Neural cell (in vitro differentiated cells): ENCODE data around the gene TULP3. TPM values are rescaled to one million over a fixed set of nuclear protein-coding genes. Genes with fewer than 3 reads are reported as not detected.

Source experiments
- H2AFZ ChIP-seq: fragments of 200-600, 300-800 bp; sonication (generic), shearing (Covaris generic); 2 replicates; pipeline ENCODE4 v1.6.0; 2014; ENCODE audit warnings: low read depth, mild to moderate bottlenecking, antibody characterized with exemption, low read length, moderate library complexity
- H3F3A ChIP-seq: fragments of 200-600 bp; shearing (Covaris generic); 2 replicates; pipeline ENCODE4 v1.6.1; 2016; ENCODE audit warnings: mild to moderate bottlenecking, moderate library complexity, mixed read lengths, antibody characterized with exemption, low read length; ENCODE audit not compliant: insufficient read depth, poor library complexity, severe bottlenecking
- H3K27ac ChIP-seq: fragments of 200-600, 300-800 bp; sonication (generic), shearing (Covaris generic); 2 replicates; pipeline ENCODE4 v1.5.1; 2014; ENCODE audit warnings: mild to moderate bottlenecking, low read length, moderate library complexity
- H3K27me3 ChIP-seq: fragments of 300-800, 200-600 bp; sonication (generic), shearing (Covaris generic); 2 replicates; pipeline ENCODE4 v1.6.0; 2014; ENCODE audit warnings: mild to moderate bottlenecking, low read depth, low read length, moderate library complexity; ENCODE audit not compliant: insufficient read depth
- H3K36me3 ChIP-seq: fragments of 300-800, 200-600 bp; sonication (generic), shearing (Covaris generic); 2 replicates; pipeline ENCODE4 v1.5.1; 2014; ENCODE audit warnings: mild to moderate bottlenecking, antibody characterized with exemption, low read length, moderate library complexity; ENCODE audit not compliant: insufficient read depth
- H3K4me2 ChIP-seq: fragments of 300-800, 200-600 bp; sonication (generic), shearing (Covaris generic); 2 replicates; pipeline ENCODE4 v1.6.0; 2014; ENCODE audit warnings: mild to moderate bottlenecking, low read length
- H3K4me3 ChIP-seq: fragments of 300-800, 200-600 bp; sonication (generic), shearing (Covaris generic); 2 replicates; pipeline ENCODE4 v1.5.1; 2014; ENCODE audit warnings: mild to moderate bottlenecking, low read length, moderate library complexity
- H3K79me2 ChIP-seq: fragments of 200-600 bp; shearing (Covaris generic); replicated peaks from 2 replicates; pipeline ENCODE4 v1.6.0; 2014; ENCODE audit warnings: mild to moderate bottlenecking, low read length, moderate library complexity; ENCODE audit not compliant: insufficient read depth
- H3K9ac ChIP-seq: fragments of 300-800, 200-600 bp; sonication (generic), shearing (Covaris generic); 2 replicates; pipeline ENCODE4 v1.6.1; 2016; ENCODE audit warnings: mild to moderate bottlenecking, low read length, mixed read lengths
- H3K9me2 ChIP-seq: fragments of 200-600 bp; shearing (Covaris generic); 2 replicates; pipeline ENCODE4 v1.6.1; 2016; ENCODE audit warnings: mild to moderate bottlenecking, low read length, mixed read lengths; ENCODE audit not compliant: insufficient read depth
- H3K9me3 ChIP-seq: fragments of 200-600, 300-800 bp; sonication (generic), shearing (Covaris generic); 2 replicates; pipeline ENCODE4 v1.6.1; 2016; ENCODE audit warnings: mild to moderate bottlenecking, mixed run types, low read length, moderate library complexity, mixed read lengths
- H4K20me1 ChIP-seq: fragments of 200-600 bp; shearing (Covaris generic); 2 replicates; pipeline ENCODE4 v1.6.1; 2016; ENCODE audit warnings: mild to moderate bottlenecking, mixed run types; ENCODE audit not compliant: insufficient read depth
- EP300 ChIP-seq: fragments of 450-650 bp; conservative IDR thresholded peaks from 2 replicates; pipeline ENCODE4 v1.6.1; 2014; ENCODE audit warnings: antibody characterized with exemption, mild to moderate bottlenecking, moderate library complexity; ENCODE audit not compliant: poor library complexity, severe bottlenecking
- EZH2 ChIP-seq: fragments of 200-600, 300-800 bp; shearing (Covaris generic), sonication (generic); IDR thresholded peaks from 2 replicates; pipeline ENCODE4 v1.6.1; 2014; ENCODE audit warnings: antibody characterized with exemption, low read length, borderline replicate concordance, mild to moderate bottlenecking; ENCODE audit not compliant: insufficient read depth, poor library complexity, severe bottlenecking
- MXI1 ChIP-seq: fragments of 450-650 bp; conservative IDR thresholded peaks from 2 replicates; pipeline ENCODE4 v1.6.1; 2014; ENCODE audit warnings: antibody characterized with exemption, mild to moderate bottlenecking; ENCODE audit not compliant: poor library complexity, severe bottlenecking
- POLR2AphosphoS5 ChIP-seq: IDR thresholded peaks from 2 replicates; pipeline ENCODE4 v1.6.1; 2012
- RAD21 ChIP-seq: fragments of 450-650 bp; conservative IDR thresholded peaks from 2 replicates; pipeline ENCODE4 v1.6.1; 2014; ENCODE audit warnings: antibody characterized with exemption, mild to moderate bottlenecking, moderate library complexity
- SMC3 ChIP-seq: fragments of 450-650 bp; conservative IDR thresholded peaks from 2 replicates; pipeline ENCODE4 v1.6.1; 2014; ENCODE audit warnings: antibody characterized with exemption, mild to moderate bottlenecking, moderate library complexity; ENCODE audit not compliant: poor library complexity
- TAF1 ChIP-seq: IDR thresholded peaks from 2 replicates; pipeline ENCODE4 v1.6.1; 2012; ENCODE audit warnings: low read depth
- polyA plus RNA-seq: library from polyadenylated mRNA; depleted of rRNA; stranded (reverse); fragments of >200 nt; gene quantifications from 2 replicates; pipeline ENCODE4 v1.2.3, GENCODE V29; 2014
- TF ChIP-seq, protein P1 (sequence below): fragments of 450-650 bp; IDR thresholded peaks from 2 replicates; pipeline ENCODE4 v1.5.1; 2014; ENCODE audit warnings: antibody characterized with exemption, mild to moderate bottlenecking, moderate library complexity; ENCODE audit not compliant: poor library complexity, severe bottlenecking
- TF ChIP-seq, protein P2 (sequence below): IDR thresholded peaks from 2 replicates; pipeline ENCODE4 v1.6.1; 2012; ENCODE audit warnings: borderline replicate concordance

TULP3 gene
- polyA plus RNA-seq, 1 donor from 2014 or later, result 9.3 TPM

DNA sequence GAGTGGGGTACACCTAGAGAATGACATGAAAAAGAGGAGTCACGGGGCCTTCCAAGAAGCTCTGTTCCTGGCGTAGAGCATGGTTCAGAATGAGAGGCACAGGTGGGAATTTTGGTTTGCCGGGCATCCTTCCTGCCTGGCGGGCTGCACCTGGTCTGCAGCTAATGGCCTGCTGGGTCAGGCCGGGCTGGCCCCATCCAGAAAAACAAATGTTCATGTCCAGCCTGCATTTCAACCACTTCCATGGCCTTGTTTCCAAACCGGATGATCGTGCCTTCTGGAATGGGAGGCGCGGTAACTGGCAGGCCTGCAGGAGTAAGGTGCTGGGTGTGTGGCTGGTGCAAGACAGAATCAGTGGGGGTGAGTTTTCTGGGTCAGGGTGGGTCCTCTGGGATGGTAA is 82.9 kb downstream of the TULP3 start:
- Histone ChIP-seq H3K79me2 (no peaks in the 10 kb centered on the region), H3K27me3 (no peaks in the 10 kb centered on the region), H3K27ac (no peak overlapping the region), H2AFZ (no peak overlapping the region), H3F3A (no peaks in the 10 kb centered on the region), H4K20me1 (no peaks in the 10 kb centered on the region), H3K4me2 (no peak overlapping the region), H3K9me3 (no peaks in the 10 kb centered on the region), H3K9me2 (no peaks in the 10 kb centered on the region), H3K9ac (no peak overlapping the region), H3K4me3 (no peak overlapping the region), H3K36me3 (no peaks in the 10 kb centered on the region)
- no peak for TF ChIP-seq POLR2AphosphoS5
- TF ChIP-seq, protein P1, sequence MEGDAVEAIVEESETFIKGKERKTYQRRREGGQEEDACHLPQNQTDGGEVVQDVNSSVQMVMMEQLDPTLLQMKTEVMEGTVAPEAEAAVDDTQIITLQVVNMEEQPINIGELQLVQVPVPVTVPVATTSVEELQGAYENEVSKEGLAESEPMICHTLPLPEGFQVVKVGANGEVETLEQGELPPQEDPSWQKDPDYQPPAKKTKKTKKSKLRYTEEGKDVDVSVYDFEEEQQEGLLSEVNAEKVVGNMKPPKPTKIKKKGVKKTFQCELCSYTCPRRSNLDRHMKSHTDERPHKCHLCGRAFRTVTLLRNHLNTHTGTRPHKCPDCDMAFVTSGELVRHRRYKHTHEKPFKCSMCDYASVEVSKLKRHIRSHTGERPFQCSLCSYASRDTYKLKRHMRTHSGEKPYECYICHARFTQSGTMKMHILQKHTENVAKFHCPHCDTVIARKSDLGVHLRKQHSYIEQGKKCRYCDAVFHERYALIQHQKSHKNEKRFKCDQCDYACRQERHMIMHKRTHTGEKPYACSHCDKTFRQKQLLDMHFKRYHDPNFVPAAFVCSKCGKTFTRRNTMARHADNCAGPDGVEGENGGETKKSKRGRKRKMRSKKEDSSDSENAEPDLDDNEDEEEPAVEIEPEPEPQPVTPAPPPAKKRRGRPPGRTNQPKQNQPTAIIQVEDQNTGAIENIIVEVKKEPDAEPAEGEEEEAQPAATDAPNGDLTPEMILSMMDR, result no peak
- TF ChIP-seq EP300, result no peak
- no peak for TF ChIP-seq RAD21
- TF ChIP-seq, protein P2, sequence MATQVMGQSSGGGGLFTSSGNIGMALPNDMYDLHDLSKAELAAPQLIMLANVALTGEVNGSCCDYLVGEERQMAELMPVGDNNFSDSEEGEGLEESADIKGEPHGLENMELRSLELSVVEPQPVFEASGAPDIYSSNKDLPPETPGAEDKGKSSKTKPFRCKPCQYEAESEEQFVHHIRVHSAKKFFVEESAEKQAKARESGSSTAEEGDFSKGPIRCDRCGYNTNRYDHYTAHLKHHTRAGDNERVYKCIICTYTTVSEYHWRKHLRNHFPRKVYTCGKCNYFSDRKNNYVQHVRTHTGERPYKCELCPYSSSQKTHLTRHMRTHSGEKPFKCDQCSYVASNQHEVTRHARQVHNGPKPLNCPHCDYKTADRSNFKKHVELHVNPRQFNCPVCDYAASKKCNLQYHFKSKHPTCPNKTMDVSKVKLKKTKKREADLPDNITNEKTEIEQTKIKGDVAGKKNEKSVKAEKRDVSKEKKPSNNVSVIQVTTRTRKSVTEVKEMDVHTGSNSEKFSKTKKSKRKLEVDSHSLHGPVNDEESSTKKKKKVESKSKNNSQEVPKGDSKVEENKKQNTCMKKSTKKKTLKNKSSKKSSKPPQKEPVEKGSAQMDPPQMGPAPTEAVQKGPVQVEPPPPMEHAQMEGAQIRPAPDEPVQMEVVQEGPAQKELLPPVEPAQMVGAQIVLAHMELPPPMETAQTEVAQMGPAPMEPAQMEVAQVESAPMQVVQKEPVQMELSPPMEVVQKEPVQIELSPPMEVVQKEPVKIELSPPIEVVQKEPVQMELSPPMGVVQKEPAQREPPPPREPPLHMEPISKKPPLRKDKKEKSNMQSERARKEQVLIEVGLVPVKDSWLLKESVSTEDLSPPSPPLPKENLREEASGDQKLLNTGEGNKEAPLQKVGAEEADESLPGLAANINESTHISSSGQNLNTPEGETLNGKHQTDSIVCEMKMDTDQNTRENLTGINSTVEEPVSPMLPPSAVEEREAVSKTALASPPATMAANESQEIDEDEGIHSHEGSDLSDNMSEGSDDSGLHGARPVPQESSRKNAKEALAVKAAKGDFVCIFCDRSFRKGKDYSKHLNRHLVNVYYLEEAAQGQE, result no peak
- no peak for TF ChIP-seq EZH2
- TF ChIP-seq SMC3, result no peak
- TF ChIP-seq MXI1, result no peak
- no peak for TF ChIP-seq TAF1

DNA sequence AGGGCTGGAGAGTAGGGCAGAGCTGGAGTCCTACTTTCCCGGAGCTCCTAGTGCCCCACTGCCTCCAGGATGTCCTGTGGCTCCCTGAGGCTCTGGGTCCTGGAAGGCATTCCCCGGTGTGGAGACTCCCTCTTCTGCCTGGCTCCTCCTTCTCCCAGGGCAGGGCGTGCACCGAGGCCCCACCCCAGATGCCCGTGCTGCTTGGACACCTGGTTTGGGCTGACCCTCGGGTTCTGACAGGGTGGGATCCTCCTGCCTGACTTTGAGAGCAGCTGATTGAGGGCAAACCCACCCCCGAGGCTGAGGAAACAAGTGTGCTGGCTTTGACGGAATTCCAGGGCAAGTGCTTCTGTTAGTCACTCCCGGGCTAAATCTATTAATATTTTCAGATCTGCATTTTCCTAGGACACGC is 83.9 kb downstream of the TULP3 start:
- Histone ChIP-seq H3K27me3 (no peaks in the 10 kb centered on the region), H3K9ac (no peak overlapping the region), H3K9me2 (no peaks in the 10 kb centered on the region), H3F3A (no peaks in the 10 kb centered on the region), H3K27ac (no peak overlapping the region), H4K20me1 (no peaks in the 10 kb centered on the region), H2AFZ (no peak overlapping the region), H3K4me2 (no peak overlapping the region), H3K79me2 (no peaks in the 10 kb centered on the region), H3K36me3 (no peaks in the 10 kb centered on the region), H3K9me3 (no peaks in the 10 kb centered on the region), H3K4me3 (no peak overlapping the region)
- no peak for TF ChIP-seq SMC3
- TF ChIP-seq, protein P1, result no peak
- TF ChIP-seq, protein P2, result no peak
- TF ChIP-seq MXI1, result no peak
- TF ChIP-seq TAF1, result no peak
